Chondrocyte (in vitro differentiated cells): Measurements from ENCODE around the gene CD40. TPM values are rescaled to one million over a fixed set of nuclear protein-coding genes. Genes with fewer than 3 reads are reported as not detected.

Experiments used
- DNase-seq: peaks from one replicate; pipeline ENCODE4 v3.0.0; 2021; ENCODE audit warnings: mixed read lengths, low spot score
- H3K27ac Mint-ChIP-seq: one replicate; pipeline ENCODE4 v1.8.0; 2021; ENCODE audit warnings: mild to moderate bottlenecking, moderate library complexity, mixed read lengths; ENCODE audit not compliant: unreplicated experiment
- H3K27me3 Mint-ChIP-seq: 2 replicates; pipeline ENCODE4 v1.8.0; 2021; ENCODE audit warnings: low read depth, mixed read lengths
- H3K36me3 Mint-ChIP-seq: 2 replicates; pipeline ENCODE4 v1.8.0; 2021; ENCODE audit warnings: low read depth, mixed read lengths
- H3K4me1 Mint-ChIP-seq: 2 replicates; pipeline ENCODE4 v1.8.0; 2021; ENCODE audit warnings: low read depth, mild to moderate bottlenecking, mixed read lengths
- H3K4me3 Mint-ChIP-seq: one replicate; pipeline ENCODE4 v1.8.0; 2021; ENCODE audit warnings: mild to moderate bottlenecking, moderate library complexity, mixed read lengths; ENCODE audit not compliant: unreplicated experiment
- H3K9me3 Mint-ChIP-seq: 2 replicates; pipeline ENCODE4 v1.8.0; 2021; ENCODE audit warnings: low read depth, mixed read lengths
- total RNA-seq: library from RNA; stranded (reverse); gene quantifications from 3 replicates; pipeline ENCODE4 v1.2.1, GENCODE V29; 2021
- TF ChIP-seq, protein P1 (sequence below): fragments of 200-600 bp; sonication (generic); IDR thresholded peaks from 2 replicates; pipeline ENCODE4 v1.5.0; 2021; ENCODE audit warnings: antibody characterized with exemption, mild to moderate bottlenecking, moderate library complexity

Gene CD40
- total RNA-seq, 1 donor from 2014 or later = 2.5 TPM

DNA sequence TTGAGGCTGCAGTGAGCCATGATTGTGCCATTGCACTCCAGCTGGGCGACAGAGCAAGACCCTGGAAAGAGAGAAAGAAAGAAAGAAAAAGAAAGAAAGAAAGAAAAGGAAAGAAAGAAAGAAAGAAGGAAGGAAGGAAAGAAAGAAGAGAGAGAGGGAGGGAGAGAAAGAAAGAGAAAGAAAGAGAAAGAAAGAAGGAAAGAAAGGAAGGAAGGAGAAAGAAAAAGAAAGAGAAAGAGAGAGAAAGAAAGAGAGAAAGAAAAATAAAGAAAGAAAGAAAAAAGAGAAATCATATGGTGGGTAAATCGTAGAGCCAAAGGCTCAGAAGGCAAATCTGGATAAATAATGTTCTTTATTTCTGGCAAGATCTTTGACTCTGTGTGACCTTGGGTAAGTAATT lies 53.4 kb downstream of the CD40 start:
- DNase-seq = no peak
- no peak overlapping the region for H3K4me3 Mint-ChIP-seq
- TF ChIP-seq, protein P1, sequence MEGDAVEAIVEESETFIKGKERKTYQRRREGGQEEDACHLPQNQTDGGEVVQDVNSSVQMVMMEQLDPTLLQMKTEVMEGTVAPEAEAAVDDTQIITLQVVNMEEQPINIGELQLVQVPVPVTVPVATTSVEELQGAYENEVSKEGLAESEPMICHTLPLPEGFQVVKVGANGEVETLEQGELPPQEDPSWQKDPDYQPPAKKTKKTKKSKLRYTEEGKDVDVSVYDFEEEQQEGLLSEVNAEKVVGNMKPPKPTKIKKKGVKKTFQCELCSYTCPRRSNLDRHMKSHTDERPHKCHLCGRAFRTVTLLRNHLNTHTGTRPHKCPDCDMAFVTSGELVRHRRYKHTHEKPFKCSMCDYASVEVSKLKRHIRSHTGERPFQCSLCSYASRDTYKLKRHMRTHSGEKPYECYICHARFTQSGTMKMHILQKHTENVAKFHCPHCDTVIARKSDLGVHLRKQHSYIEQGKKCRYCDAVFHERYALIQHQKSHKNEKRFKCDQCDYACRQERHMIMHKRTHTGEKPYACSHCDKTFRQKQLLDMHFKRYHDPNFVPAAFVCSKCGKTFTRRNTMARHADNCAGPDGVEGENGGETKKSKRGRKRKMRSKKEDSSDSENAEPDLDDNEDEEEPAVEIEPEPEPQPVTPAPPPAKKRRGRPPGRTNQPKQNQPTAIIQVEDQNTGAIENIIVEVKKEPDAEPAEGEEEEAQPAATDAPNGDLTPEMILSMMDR = no peak
- H3K4me1 Mint-ChIP-seq = no peaks in the 10 kb centered on the region
- peaks cover 2% of the 10 kb centered on the region for H3K36me3 Mint-ChIP-seq
- peaks cover 75% of the 10 kb centered on the region for H3K27me3 Mint-ChIP-seq
- peak overlapping the region; percentile 57 for H3K27ac Mint-ChIP-seq
- no peaks in the 10 kb centered on the region for H3K9me3 Mint-ChIP-seq

DNA sequence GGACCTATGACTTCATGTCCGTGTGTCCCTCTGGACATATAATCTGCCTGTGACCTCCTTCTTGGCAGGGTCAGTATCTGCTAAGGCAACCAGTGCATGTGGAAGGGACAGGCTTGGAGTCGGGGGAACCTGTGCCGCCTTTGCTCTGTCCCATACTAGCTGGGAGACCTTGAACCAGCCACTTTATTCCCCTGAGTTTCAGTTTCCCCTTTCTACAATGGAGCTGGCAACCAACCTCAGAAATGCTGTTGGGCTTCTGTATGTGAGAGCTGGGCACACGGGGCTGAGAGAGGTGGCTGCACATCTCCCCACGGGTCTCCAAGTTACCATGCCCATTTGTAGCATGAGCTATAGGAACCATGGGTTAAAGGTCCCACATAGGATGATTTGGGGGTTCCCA lies 53.8 kb downstream of the CD40 start:
- no peak for DNase-seq
- H3K27ac Mint-ChIP-seq = no peak overlapping the region
- H3K36me3 Mint-ChIP-seq = peaks cover 3% of the 10 kb centered on the region
- no peaks in the 10 kb centered on the region for H3K4me1 Mint-ChIP-seq
- H3K4me3 Mint-ChIP-seq = no peak overlapping the region
- TF ChIP-seq, protein P1 = no peak
- H3K27me3 Mint-ChIP-seq = peaks cover 73% of the 10 kb centered on the region
- no peaks in the 10 kb centered on the region for H3K9me3 Mint-ChIP-seq

DNA sequence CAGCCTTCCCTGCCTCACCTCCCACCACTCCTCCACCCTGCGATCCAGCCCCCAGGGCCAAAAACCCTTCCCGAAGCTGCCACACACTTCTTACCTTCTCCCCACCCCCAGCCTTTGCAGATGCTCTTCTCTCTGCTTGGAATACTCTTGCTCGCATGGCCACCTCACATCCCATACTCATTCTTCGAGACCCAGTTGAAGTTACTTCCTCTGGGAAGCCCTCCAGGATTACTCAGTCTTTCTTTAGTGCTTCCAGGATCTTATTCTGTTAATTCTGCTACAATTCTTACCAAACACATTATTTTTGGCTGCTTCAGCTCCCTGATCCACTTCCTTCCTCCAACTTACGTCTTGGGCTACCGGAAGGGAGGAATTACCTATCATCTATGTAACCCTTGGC lies 54.3 kb downstream of the CD40 start:
- H3K27ac Mint-ChIP-seq = no peak overlapping the region
- TF ChIP-seq, protein P1 = no peak
- DNase-seq = no peak
- peaks cover 71% of the 10 kb centered on the region for H3K27me3 Mint-ChIP-seq
- no peak overlapping the region for H3K4me3 Mint-ChIP-seq
- no peaks in the 10 kb centered on the region for H3K9me3 Mint-ChIP-seq
- peaks cover 3% of the 10 kb centered on the region for H3K36me3 Mint-ChIP-seq
- H3K4me1 Mint-ChIP-seq = no peaks in the 10 kb centered on the region

DNA sequence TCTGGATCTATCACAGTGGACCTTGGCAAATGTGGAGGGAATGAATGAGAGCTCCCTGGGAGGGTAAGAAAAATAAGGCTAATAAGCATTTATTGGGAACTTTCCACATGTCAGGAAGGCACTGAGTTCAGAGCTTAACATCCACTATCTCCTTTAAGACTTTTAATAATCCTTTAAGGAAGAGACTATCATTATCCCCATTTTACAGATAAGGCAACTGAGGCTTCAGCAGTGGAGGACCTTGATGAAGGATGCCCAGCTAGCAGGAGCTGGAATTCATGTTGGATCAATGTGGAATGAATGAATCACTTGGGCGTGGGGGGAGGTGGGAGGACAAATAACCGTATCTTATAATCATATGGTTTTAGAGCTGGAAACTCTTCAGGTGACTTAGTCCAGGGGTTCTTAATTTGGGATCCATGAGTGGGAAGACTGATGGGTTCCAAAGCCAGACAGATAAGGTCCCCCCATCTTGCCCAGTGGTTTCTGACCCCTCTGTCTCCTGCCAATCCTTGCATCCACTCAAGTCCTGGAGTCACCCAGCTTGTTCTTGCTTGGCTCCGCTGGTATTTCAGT lies 54.9 kb downstream of the CD40 start:
- Mint-ChIP-seq H3K4me3 (no peak overlapping the region), H3K9me3 (no peaks in the 10 kb centered on the region), H3K27me3 (peaks cover 77% of the 10 kb centered on the region), H3K36me3 (peaks cover 3% of the 10 kb centered on the region), H3K27ac (no peak overlapping the region), H3K4me1 (no peaks in the 10 kb centered on the region)
- DNase-seq = no peak
- TF ChIP-seq, protein P1 = no peak

DNA sequence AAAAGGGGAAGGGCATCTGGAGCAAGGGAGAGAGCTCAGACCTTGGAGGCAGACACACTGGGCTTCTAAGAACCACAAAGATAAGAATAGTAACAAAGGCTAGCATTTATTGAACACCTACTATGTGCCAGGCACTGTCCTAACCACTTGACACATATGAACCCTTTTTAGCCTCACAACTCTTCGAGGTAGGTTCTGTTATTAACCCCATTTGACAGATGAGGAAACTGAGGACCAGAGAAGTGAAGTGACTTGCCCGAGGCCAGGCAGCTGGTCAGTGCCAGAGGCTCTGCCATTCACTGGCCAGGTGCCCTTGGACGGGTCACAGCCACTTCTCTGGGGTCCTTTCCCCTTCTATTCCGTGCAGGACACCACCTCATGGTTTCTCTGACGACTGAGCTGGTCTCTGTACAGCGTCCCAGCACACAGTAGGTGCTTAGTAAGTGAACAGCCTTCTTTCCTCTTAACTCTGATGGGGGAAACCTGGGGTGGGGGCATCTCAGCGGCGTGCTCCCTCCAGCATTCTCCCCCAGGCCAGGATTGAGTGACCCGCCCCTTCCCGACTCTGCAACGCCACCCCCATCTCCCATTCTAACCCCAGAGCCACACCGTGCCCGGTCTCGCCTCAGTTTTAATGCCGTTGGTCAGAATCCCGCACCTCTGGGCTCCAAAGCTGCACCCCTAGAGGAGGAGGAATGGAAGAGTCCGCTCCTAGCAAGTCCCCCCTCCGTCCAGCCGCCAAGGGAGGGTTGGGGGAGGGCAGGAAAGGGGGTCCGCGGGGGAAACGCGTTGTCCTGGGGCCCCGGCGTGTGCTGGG lies 55.7 kb downstream of the CD40 start:
- H3K36me3 Mint-ChIP-seq = peaks cover 3% of the 10 kb centered on the region
- TF ChIP-seq, protein P1 = no peak
- DNase-seq = no peak
- no peaks in the 10 kb centered on the region for H3K9me3 Mint-ChIP-seq
- peaks cover 82% of the 10 kb centered on the region for H3K27me3 Mint-ChIP-seq
- H3K4me1 Mint-ChIP-seq = no peaks in the 10 kb centered on the region
- no peak overlapping the region for H3K4me3 Mint-ChIP-seq
- H3K27ac Mint-ChIP-seq = no peak overlapping the region
